SK-N-SH treated with all-trans-retinoic acid at 6 μM for 48 hours (cell line): ENCODE data around the gene BRMS1.

Source experiments
- ATAC-seq: fragments of 200-7000 bp; cut with Tn5 transposase; 3 replicates; pipeline ENCODE4 v1.9.1; 2020; ENCODE audit warnings: mild to moderate bottlenecking, moderate library complexity
- ARNTL ChIP-seq: fragments of 450-650 bp; formaldehyde crosslinking; IDR thresholded peaks from 2 replicates; pipeline ENCODE4 v1.5.0; 2020; ENCODE audit warnings: low read depth, mild to moderate bottlenecking, moderate library complexity, borderline replicate concordance
- BACH2 ChIP-seq: fragments of 250-450 bp; sonication (Bioruptor Pico); IDR thresholded peaks from 2 replicates; pipeline ENCODE4 v1.9.0; 2021; ENCODE audit warnings: mild to moderate bottlenecking, borderline replicate concordance
- ESRRG ChIP-seq: fragments of 250-450 bp; sonication (Bioruptor Pico); IDR thresholded peaks from 2 replicates; pipeline ENCODE4 v1.6.1; 2021; ENCODE audit warnings: mild to moderate bottlenecking
- OSR1 ChIP-seq: fragments of 250-450 bp; sonication (Bioruptor Pico); IDR thresholded peaks from 2 replicates; pipeline ENCODE4 v1.8.0; 2022; ENCODE audit warnings: moderate library complexity, mild to moderate bottlenecking, inconsistent platforms
- PATZ1 ChIP-seq: fragments of 250-450 bp; sonication (Bioruptor Pico); IDR thresholded peaks from 2 replicates; pipeline ENCODE4 v1.8.0; 2020; ENCODE audit warnings: mild to moderate bottlenecking, moderate library complexity, borderline replicate concordance
- POU6F1 ChIP-seq: fragments of 250-450 bp; sonication (Bioruptor Pico); IDR thresholded peaks from 2 replicates; pipeline ENCODE4 v1.8.0; 2021; ENCODE audit warnings: low read depth, mild to moderate bottlenecking, moderate library complexity, borderline replicate concordance
- PPARA ChIP-seq: fragments of 250-450 bp; sonication (Bioruptor Pico); IDR thresholded peaks from 2 replicates; pipeline ENCODE4 v1.5.0; 2020; ENCODE audit warnings: mild to moderate bottlenecking, borderline replicate concordance
- RARB ChIP-seq: fragments of 250-450 bp; sonication (Bioruptor Pico); IDR thresholded peaks from 2 replicates; pipeline ENCODE4 v1.8.0; 2021; ENCODE audit warnings: mild to moderate bottlenecking, moderate library complexity
- SNAI2 ChIP-seq: fragments of 250-450 bp; sonication (Bioruptor Pico); IDR thresholded peaks from 2 replicates; pipeline ENCODE4 v1.5.0; 2020; ENCODE audit warnings: mild to moderate bottlenecking, moderate library complexity
- TCF4 ChIP-seq: fragments of 250-450 bp; sonication (Bioruptor Pico); IDR thresholded peaks from 2 replicates; pipeline ENCODE4 v1.8.0; 2021; ENCODE audit warnings: mild to moderate bottlenecking, moderate library complexity, borderline replicate concordance
- TOX ChIP-seq: fragments of 250-450 bp; sonication (Bioruptor Pico); IDR thresholded peaks from 2 replicates; pipeline ENCODE4 v1.8.0; 2021; ENCODE audit warnings: mild to moderate bottlenecking, moderate library complexity, borderline replicate concordance
- TSHZ2 ChIP-seq: fragments of 250-450 bp; sonication (Bioruptor Pico); IDR thresholded peaks from 2 replicates; pipeline ENCODE4 v1.5.0; 2020; ENCODE audit warnings: mild to moderate bottlenecking, moderate library complexity
- ZC3H10 ChIP-seq: fragments of 250-450 bp; sonication (Bioruptor Pico); IDR thresholded peaks from 2 replicates; pipeline ENCODE4 v1.5.1; 2021; ENCODE audit warnings: mild to moderate bottlenecking, moderate library complexity
- ZFP30 ChIP-seq: fragments of 450-650 bp; formaldehyde crosslinking; IDR thresholded peaks from 2 replicates; pipeline ENCODE4 v1.5.0; 2022; ENCODE audit warnings: mild to moderate bottlenecking, moderate library complexity
- ZNF565 ChIP-seq: fragments of 450-650 bp; formaldehyde crosslinking; conservative IDR thresholded peaks from 2 replicates; pipeline ENCODE4 v1.5.0; 2020; ENCODE audit warnings: low read depth, mild to moderate bottlenecking, moderate library complexity
- ZNF70 ChIP-seq: fragments of 450-650 bp; formaldehyde crosslinking; IDR thresholded peaks from 2 replicates; pipeline ENCODE4 v1.5.0; 2020; ENCODE audit warnings: mild to moderate bottlenecking, moderate library complexity
- ZNF8 ChIP-seq: fragments of 450-650 bp; formaldehyde crosslinking; IDR thresholded peaks from 2 replicates; pipeline ENCODE4 v1.5.0; 2020; ENCODE audit warnings: mild to moderate bottlenecking, moderate library complexity
- TF ChIP-seq, protein P1 (sequence below): fragments of 250-450 bp; sonication (Bioruptor Pico); IDR thresholded peaks from 2 replicates; pipeline ENCODE4 v1.5.1; 2020; ENCODE audit warnings: low read depth, mild to moderate bottlenecking, moderate library complexity
- TF ChIP-seq, protein P2 (sequence below): fragments of 250-450 bp; sonication (Bioruptor Pico); IDR thresholded peaks from 2 replicates; pipeline ENCODE4 v1.5.1; 2021; ENCODE audit warnings: mild to moderate bottlenecking, moderate library complexity

The BRMS1 gene

GRCh38 chr11:66328302-66329144 is 16.4 kb downstream of the BRMS1 start:
- peak; percentile 83 for ATAC-seq
- TF ChIP-seq OSR1 (CRISPR knock-in tag), result no peak
- TF ChIP-seq ARNTL (CRISPR knock-in tag), result peak; percentile 69; the same call in 1 of the 2 replicates
- no peak for TF ChIP-seq TCF4 (CRISPR knock-in tag)
- 0 out of 2 replicates have a peak, but pooled peaks have one; percentile 10 for TF ChIP-seq TSHZ2
- no peak for TF ChIP-seq BACH2 (CRISPR knock-in tag)

- ATAC-seq, result peak; percentile 4; the same call in 2 of the 3 replicates
- no peak for TF ChIP-seq ZNF70 (CRISPR knock-in tag)
- TF ChIP-seq ZNF565 (CRISPR knock-in tag), result no peak
- TF ChIP-seq OSR1 (CRISPR knock-in tag), result no peak
- TF ChIP-seq POU6F1, result no peak
- TF ChIP-seq, protein P1, sequence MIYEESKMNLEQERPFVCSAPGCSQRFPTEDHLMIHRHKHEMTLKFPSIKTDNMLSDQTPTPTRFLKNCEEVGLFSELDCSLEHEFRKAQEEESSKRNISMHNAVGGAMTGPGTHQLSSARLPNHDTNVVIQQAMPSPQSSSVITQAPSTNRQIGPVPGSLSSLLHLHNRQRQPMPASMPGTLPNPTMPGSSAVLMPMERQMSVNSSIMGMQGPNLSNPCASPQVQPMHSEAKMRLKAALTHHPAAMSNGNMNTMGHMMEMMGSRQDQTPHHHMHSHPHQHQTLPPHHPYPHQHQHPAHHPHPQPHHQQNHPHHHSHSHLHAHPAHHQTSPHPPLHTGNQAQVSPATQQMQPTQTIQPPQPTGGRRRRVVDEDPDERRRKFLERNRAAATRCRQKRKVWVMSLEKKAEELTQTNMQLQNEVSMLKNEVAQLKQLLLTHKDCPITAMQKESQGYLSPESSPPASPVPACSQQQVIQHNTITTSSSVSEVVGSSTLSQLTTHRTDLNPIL (CRISPR knock-in tag), result no peak
- TF ChIP-seq TCF4 (CRISPR knock-in tag), result no peak
- no peak for TF ChIP-seq TOX (CRISPR knock-in tag)
- TF ChIP-seq ZNF8 (CRISPR knock-in tag), result no peak
- no peak for TF ChIP-seq ZC3H10 (CRISPR knock-in tag)
- no peak for TF ChIP-seq ARNTL (CRISPR knock-in tag)
- TF ChIP-seq, all 23 proteins: peak for 0
Observed at GRCh38 chr11:66328031-66328301, 16.9 kb downstream of the BRMS1 start.

DNA sequence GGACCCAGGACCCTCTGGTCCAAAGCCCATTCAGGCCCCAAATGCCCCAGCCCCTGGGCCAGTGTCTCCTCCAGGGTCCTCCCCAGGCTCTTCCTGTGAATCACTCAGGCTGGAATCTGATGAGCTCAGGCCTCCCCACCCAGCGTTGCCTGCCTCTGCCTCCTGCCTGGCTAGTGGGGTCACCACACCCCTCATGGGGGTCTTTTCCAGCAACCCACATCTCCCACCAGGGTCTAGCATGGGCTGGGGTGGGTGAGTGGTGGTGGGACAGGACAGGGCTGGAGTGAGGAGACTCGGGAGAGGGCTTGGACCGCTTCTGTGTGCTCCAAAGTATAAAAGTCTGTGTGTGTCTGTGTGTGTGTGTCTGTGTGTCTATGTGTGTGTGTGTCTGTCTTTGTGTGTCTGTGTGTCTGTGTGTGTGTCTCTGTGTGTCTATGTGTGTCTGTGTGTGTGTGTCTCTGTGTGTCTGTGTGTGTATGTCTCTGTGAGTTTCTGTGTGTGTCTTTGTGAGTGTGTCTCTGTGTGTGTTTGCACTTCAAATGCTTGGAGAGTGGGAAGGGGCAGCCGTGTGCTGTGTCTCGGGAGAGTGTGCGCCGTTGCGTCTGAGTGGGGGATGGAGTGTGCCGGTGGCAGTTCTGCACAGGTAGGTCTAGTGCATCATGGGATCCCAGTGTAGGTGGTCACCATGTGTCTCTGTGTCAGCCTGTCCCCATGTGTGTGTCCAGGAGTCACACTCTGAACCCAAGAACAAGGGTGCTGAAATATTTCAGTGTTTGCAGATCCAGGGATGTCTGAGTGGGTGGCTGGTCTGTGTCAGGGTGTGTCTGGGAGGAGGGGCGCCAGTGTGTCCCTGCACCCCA is 17.5 kb downstream of the BRMS1 start:
- TF ChIP-seq PATZ1 (no peak), SNAI2 (CRISPR knock-in tag) (no peak), ZFP30 (CRISPR knock-in tag) (no peak), RARB (no peak), ESRRG (CRISPR knock-in tag) (no peak), ZNF565 (CRISPR knock-in tag) (no peak)
- peak; percentile 69 for ATAC-seq

- ATAC-seq, result peak; percentile 62
- TF ChIP-seq ESRRG (CRISPR knock-in tag), result no peak
- TF ChIP-seq, protein P2, sequence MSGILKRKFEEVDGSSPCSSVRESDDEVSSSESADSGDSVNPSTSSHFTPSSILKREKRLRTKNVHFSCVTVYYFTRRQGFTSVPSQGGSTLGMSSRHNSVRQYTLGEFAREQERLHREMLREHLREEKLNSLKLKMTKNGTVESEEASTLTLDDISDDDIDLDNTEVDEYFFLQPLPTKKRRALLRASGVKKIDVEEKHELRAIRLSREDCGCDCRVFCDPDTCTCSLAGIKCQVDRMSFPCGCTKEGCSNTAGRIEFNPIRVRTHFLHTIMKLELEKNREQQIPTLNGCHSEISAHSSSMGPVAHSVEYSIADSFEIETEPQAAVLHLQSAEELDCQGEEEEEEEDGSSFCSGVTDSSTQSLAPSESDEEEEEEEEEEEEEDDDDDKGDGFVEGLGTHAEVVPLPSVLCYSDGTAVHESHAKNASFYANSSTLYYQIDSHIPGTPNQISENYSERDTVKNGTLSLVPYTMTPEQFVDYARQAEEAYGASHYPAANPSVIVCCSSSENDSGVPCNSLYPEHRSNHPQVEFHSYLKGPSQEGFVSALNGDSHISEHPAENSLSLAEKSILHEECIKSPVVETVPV (CRISPR knock-in tag), result no peak
- TF ChIP-seq ZNF8 (CRISPR knock-in tag), result no peak
- TF ChIP-seq ARNTL (CRISPR knock-in tag), result no peak
- TF ChIP-seq PATZ1, result no peak
- TF ChIP-seq ZNF70 (CRISPR knock-in tag), result no peak
- no peak for TF ChIP-seq TCF4 (CRISPR knock-in tag)
- TF ChIP-seq PPARA, result no peak
- TF ChIP-seq ZNF565 (CRISPR knock-in tag), result no peak
Observed at GRCh38 chr11:66326261-66327111, 18.4 kb downstream of the BRMS1 start.
